T-helper 2 cell (primary cell): ENCODE measurements around the gene VMP1.
"Not testable (repeated sequence)": the region's sequence is repeated elsewhere in the genome, so short reads cannot be mapped to it uniquely, and the experiment has no call there.

Experiments used
- DNase-seq, 5 experiments: peaks; one replicate each; pipeline versions ENCODE4 v3.0.0 to v3.0.0-alpha.2; 2012 to 2022

The VMP1 gene

DNA sequence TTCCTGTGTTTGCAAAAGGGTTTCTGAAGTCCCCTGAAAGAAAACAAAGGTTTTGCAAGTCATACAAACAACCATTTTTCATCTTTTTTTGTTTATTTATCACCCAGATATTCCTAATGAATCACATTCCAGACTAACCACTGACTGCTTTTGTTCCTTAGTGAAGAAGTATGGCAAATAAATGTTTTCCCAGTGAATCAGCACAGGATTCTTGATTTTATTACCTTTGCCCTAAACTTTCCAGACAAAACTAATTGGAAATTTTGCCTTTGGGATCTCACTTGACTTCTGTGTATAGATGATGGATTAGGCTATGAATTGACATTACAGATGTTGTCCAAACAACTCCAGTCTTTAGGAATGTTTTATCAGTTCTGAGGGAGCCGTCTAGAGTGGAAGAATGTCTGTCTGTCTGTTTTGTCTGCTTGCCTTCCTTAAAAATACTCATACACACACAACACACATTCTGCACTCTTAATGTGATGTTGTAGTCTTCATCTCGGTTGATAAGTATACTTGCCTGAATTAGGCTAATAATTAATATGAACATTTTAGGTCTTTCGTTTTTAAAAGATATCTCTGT lies 48.9 kb downstream of the VMP1 start:
- no peak for DNase-seq

GRCh38 chr17:59757043-59757442 lies 49.6 kb downstream of the VMP1 start:
- no peak for DNase-seq

DNA sequence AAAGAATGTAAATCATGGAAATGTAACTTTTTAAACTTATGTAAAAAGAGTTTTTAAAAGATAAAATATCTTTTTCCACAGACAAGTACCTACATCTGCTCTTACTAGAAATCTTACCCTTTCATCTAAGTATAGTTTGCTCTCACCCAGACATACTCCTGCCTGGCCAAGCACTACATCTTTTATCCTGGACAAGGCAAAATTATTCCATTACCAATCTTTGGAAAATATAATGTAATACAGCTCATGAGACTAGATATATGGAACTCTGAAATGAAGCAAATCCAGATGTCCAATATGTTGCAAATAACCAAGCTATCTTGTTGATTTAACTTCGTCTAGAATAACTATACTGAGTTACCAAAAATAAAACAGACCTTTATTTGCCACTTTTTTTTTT lies 50.0 kb downstream of the VMP1 start:
- no peak for DNase-seq

DNA sequence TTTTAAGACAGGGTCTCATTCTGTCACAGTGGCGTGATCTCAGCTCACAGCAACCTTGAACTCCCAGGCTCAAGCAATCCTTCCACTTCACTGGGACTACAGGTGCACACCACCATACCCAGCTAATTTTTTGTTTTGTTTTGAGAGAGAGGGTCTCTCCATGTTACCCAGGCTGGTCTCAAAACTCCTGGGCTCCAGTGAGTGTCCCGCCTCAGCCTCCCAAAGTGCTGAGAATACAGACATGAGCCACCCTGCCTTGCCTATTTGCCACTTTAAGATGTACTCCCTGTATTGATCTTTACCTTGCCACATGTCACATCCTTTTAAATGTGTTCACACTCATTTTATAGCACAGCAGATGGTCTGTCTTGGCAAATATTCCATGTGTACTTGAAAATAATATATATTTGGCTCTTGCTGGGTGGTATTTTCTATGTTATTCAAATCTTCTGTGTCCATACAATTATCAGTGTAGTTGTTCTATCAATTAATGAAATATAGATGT lies 50.5 kb downstream of the VMP1 start:
- no peak for DNase-seq

GRCh38 chr17:59758998-59759651 lies 51.7 kb downstream of the VMP1 start:
- peak in 1 of 5 experiments; percentile 30 for DNase-seq

DNA sequence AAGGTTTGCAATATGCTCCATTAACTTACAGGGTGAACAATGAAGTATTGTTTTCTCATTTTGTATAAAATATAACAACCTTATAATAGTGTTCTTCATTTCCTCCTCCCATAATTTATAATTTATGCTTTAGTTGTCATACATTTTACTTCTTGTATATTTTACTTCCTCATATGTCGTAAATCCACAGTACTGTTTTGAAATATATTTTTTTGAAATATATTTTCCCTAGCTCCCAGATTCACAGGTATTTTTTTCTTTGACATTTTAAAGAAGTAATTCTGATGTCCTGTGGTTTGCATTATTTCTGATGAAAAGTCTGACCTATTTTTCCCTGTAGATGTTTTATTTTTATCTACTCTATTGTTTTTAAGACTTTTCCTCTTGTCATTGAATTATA lies 52.7 kb downstream of the VMP1 start:
- DNase-seq = no peak

- DNase-seq = peak in 1 of 5 experiments; percentile 27
These were observed 54.1 kb downstream of the VMP1 start for GRCh38 chr17:59761385-59762048.

DNA sequence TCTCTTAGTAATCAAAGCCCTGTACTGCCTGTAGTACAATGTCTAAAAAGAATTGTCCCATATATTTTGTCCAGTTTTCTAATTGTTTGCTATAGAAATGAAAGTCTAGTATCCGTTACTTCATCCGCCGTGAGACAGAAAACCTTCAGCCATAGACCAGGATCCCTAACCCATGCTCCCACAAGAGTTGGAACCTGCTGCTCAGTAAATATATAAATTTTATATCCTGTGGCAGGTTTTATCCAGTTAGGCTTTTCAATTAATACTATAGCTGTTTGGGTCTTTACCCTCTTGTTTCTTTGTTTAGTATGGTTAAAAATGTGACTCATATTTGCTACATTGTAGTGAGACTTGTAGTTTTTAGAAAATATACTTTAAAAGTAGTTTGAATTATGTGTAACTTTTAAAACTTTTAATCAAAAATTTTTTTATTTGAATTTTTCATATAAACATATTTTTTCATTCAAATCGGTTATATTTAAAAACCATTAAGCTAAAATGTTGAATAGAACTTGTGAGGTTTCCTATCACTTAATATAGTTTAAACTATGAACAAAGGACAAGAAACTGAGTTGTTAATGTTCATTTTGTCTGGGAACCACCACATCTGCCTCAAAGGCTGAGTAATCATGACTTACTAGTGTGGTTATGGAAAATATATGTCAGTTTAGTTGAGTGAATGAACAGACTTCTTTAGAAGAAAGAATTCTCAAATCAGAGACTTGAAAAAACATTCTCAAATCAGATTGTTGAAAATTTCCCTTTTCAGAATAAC lies 54.8 kb downstream of the VMP1 start:
- DNase-seq = peak in 1 of 5 experiments; percentile 75

- DNase-seq = no peak
These were observed 55.4 kb downstream of the VMP1 start for GRCh38 chr17:59762824-59763374.

DNA sequence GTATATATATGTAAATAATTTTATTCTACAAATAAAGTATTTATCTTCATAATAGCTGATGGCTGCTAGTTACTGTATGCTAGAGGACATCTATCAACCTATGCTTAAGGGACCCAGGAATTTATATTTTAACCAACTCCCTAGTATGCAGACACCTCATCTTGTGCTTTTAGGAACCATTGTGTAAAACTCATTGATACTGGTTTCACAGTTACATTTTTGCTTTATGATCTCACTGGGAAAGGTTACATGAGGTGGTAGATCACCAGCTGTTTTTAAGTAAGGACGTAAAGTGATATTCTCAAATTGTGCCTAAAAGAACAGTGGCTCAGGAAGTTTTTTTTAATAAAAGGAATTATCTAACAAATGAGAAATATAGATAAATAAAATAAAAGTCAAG lies 56.4 kb downstream of the VMP1 start:
- DNase-seq = no peak

DNA sequence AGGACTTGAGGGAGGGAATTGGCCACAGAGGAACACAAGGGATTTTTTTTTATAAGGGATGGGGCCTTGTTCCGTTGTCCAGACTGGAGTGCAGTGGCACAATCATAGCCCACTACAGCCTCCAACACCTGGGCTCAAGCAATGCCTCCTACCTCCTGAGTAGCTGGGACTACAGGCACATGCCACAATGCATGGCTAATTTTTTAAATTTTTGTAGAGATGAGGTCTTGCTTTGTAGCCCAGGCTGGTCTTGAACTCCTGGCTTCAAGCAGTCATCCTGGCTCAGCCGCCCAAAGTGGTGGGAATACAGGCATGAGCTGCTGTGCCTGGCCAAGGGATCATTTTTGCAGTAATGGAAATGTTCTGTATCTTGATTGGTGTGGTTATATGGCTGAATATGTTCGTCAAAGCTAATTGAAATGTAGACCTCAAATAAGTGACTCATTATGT lies 56.9 kb downstream of the VMP1 start:
- no peak for DNase-seq

- no peak for DNase-seq
These were observed 57.6 kb downstream of the VMP1 start for GRCh38 chr17:59765038-59765437.

DNA sequence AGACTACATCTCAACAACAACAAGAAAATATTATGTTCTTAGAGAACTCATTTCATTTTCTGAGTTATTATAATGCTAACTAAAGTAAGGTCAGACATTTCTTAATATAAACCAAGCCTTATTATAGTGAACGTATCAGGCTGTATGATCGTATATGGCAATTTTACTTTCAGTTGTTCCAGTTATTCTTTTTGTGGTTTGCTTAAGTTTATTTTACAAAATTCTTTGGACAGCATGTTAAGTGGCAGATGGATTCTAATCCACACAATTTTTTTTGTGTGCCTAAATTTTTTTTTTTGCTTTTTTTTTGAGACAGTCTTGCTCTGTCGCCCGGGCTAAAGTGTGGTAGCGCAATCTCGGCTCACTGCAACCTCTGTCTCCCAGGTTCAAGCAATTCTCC lies 59.0 kb downstream of the VMP1 start:
- DNase-seq = no peak

- no peak for DNase-seq
These were observed 59.7 kb downstream of the VMP1 start for GRCh38 chr17:59767176-59767575.

DNA sequence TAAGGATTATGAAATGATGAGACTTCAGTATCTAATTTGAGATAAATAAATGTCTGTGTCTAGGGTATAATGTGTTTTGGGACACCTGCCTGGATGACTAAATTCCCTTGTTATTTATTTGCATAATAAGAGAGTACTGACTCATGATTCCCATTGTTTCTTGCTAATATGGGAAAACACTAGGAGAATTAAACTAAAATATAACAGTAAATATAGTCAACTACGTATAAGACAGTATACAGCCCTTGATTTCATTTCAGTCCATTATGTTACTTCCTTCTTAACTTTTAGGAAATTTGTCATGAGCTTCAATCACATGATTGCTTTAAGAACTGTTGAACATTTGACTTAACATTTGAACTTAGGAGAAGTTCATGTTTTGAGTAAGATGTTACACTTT lies 62.4 kb downstream of the VMP1 start:
- no peak for DNase-seq

DNA sequence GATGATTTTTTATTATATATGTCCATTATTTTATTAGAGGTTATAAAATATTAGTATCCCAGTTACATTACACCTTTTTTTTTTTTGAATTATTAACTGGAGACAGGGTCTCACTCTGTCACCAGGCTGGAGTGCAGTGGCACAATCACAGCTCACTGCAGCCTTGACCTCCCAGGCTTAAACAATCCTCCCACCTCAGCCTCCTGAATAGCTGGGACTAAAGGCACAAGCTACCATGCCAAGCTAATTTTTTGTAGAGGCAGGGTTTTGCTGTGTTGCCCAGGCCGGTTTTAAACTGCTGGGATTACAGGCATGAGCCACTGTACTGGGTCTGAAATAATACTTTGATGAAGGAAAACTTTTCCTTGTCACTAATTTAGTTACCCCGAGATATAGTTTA lies 63.6 kb downstream of the VMP1 start:
- DNase-seq = no peak

GRCh38 chr17:59775786-59776350 lies 68.4 kb downstream of the VMP1 start:
- no peak for DNase-seq

GRCh38 chr17:59776577-59776976 lies 69.1 kb downstream of the VMP1 start:
- no peak for DNase-seq

GRCh38 chr17:59777033-59777432 lies 69.6 kb downstream of the VMP1 start:
- no peak for DNase-seq

GRCh38 chr17:59778996-59779395 lies 71.5 kb downstream of the VMP1 start:
- no peak for DNase-seq

- DNase-seq = no peak
These were observed 72.1 kb downstream of the VMP1 start for GRCh38 chr17:59779521-59779920.

DNA sequence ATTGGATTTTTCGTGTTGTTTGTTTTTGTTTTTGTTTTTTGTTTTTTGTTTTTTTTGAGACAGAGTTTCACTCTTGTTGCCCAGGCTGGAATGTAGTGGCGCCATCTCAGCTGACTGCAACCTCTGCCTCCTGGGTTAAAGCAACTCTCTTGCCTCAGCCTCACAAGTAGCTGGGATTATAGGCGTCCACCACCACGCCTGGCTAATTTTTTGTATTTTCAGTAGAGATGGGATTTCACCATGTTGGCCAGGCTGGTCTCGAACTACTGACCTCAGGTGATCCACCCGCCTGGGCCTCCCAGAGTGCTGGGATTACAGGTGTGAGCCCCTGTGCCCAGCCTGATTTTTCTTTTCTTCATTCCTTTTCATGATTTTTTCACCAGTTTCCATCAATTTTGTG lies 73.1 kb downstream of the VMP1 start:
- not testable (repeated sequence) for DNase-seq
